ENCODE measurements around the gene OR1A2. TPM values are rescaled to one million over a fixed set of nuclear protein-coding genes. Genes with fewer than 3 reads are reported as not detected.

The OR1A2 gene
- total and polyA plus RNA-seq, 10 of the 15 experiments (the other 5 are each of a cell fraction or from before 2014, with no cell fraction given): not detected

DNA sequence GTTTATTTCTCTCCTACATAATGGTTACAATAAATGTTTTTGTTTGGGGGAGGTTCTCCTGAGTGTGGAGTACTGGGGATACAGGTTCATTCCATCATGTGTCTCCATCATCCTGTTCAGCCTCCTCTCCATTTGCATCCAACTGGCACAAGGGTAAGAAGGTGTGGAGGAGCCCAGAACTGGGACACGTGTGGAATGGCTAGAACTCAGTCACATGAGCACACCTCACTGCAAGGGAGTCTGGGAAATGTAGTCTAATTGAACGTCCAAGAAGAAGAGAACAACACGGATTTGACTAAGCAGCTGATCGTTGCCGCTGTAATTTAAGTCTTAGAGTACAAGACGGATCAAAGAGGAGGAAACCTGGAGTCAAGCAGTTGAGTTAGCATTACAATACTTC lies 16.3 kb downstream of the OR1A2 start:
- in situ Hi-C loops (cut with MboI): no loop called here
- POLR2A ChIA-PET: no interaction called here
- no TSS peak for BruUV-seq (replicated peaks)

More for the DNA sequence above, 16.3 kb downstream of the OR1A2 start:
- CTCF ChIA-PET: no interaction called here
- DNase-seq (ENCODE audit: low read depth, low spot score) (no peak), FAIRE-seq (no peak), ATAC-seq (no peak)
- Histone ChIP-seq H3K79me2 (ENCODE audit: control insufficient read depth, insufficient read depth, low read length) (no peaks in the 10 kb centered on the region), H3K9me3 (replicated peaks; ENCODE audit: control insufficient read depth, insufficient read depth, low read length) (no peaks in the 10 kb centered on the region), H3K4me3 (no peak overlapping the region), H3K4me2 (ENCODE audit: control insufficient read depth, insufficient read depth) (no peak overlapping the region), H3K36me3 (ENCODE audit: control insufficient read depth in 2 of 2, insufficient read depth in 2 of 2, low read length in 1 of 2) (no peaks in the 10 kb centered on the region), H2AFZ (ENCODE audit: control insufficient read depth, low read depth, low read length) (no peak overlapping the region), H3K9ac (ENCODE audit: control insufficient read depth, insufficient read depth, low read length) (no peak overlapping the region), H3K4me1 (ENCODE audit: control insufficient read depth, insufficient read depth, low read length) (no peaks in the 10 kb centered on the region), H3K27me3 (replicated peaks in 1 of 2; ENCODE audit: control insufficient read depth in 2 of 2, insufficient read depth in 2 of 2, low read length in 1 of 2) (no peaks in the 10 kb centered on the region), H4K20me1 (ENCODE audit: control insufficient read depth, insufficient read depth) (no peaks in the 10 kb centered on the region), H3K27ac (ENCODE audit: control insufficient read depth, insufficient read depth) (no peak overlapping the region)
- RAD21 ChIA-PET (ENCODE audit: unreplicated experiment): no interaction called here
- intact Hi-C loops (cut with micrococcal nuclease; ENCODE audit: unreplicated experiment): no loop called here
- 30% methylated on average over 6 of the region's 6 CpGs for WGBS (ENCODE audit: insufficient coverage, insufficient replicate concordance, low lambda C conversion rate, missing lambda C conversion rate)
- SMC1A ChIA-PET (ENCODE audit: uncharacterized antibody, unreplicated experiment): no interaction called here
- TF ChIP-seq NKRF (conservative IDR thresholded peaks at IDR 0.05): no peak
- TF ChIP-seq ZNF217 (IDR thresholded peaks at IDR 0.05): no peak
- no peak for TF ChIP-seq ASH2L (IDR thresholded peaks at IDR 0.05; ENCODE audit: borderline replicate concordance, low read depth)
- no peak for TF ChIP-seq IRF5 (IDR thresholded peaks at IDR 0.05; ENCODE audit: borderline replicate concordance)
- TF ChIP-seq CHD4 (IDR thresholded peaks at IDR 0.05): no peak
- TF ChIP-seq EP300 (IDR thresholded peaks at IDR 0.05; ENCODE audit: borderline replicate concordance in 1 of 2, control insufficient read depth in 1 of 2, low read depth in 2 of 2, low read length in 2 of 2): no peak
- TF ChIP-seq MTA3 (IDR thresholded peaks at IDR 0.05; ENCODE audit: borderline replicate concordance, low read length): no peak
- TF ChIP-seq BRCA1 (IDR thresholded peaks at IDR 0.05; ENCODE audit: low read depth, low read length): no peak
- TF ChIP-seq ZZZ3 (IDR thresholded peaks at IDR 0.05; ENCODE audit: control insufficient read depth, insufficient read length, low read depth): no peak
- TF ChIP-seq NFIC (IDR thresholded peaks at IDR 0.05; ENCODE audit: low read depth, low read length): no peak
- no peak for TF ChIP-seq FOXK2 (IDR thresholded peaks at IDR 0.05)
- no peak for TF ChIP-seq RAD51 (IDR thresholded peaks at IDR 0.05)
- no peak for TF ChIP-seq BHLHE40 (IDR thresholded peaks at IDR 0.05; ENCODE audit: borderline replicate concordance in 1 of 2, low read depth in 2 of 2, low read length in 1 of 2)
- no peak for TF ChIP-seq CHD2 (IDR thresholded peaks at IDR 0.05; ENCODE audit: borderline replicate concordance, low read depth, low read length)
- TF ChIP-seq TARDBP (IDR thresholded peaks at IDR 0.05; ENCODE audit: borderline replicate concordance): no peak
- no peak for TF ChIP-seq E4F1 (IDR thresholded peaks at IDR 0.05; ENCODE audit: borderline replicate concordance, partially characterized antibody)
- no peak for TF ChIP-seq CHD1 (IDR thresholded peaks at IDR 0.05; ENCODE audit: low read depth, low read length)
- no peak for TF ChIP-seq ATF2 (IDR thresholded peaks at IDR 0.05; ENCODE audit: low read length)
- no peak for TF ChIP-seq NFYA (IDR thresholded peaks at IDR 0.05; ENCODE audit: borderline replicate concordance, low read depth, low read length)
